Measurements from ENCODE around the gene ESR2.

ESR2 gene

GRCh38 chr14:64187331-64187730 lies 106.8 kb downstream of the ESR2 start:
- Histone ChIP-seq H2AFZ (ENCODE audit: low read depth, low read length) (no peak overlapping the region), H3K79me1 (replicated peaks; ENCODE audit: low read length, poor library complexity, severe bottlenecking) (no peaks in the 10 kb centered on the region), H2BK5ac (ENCODE audit: low read depth, low read length, poor library complexity, severe bottlenecking) (no peak overlapping the region), H3K4me1 (ENCODE audit: control insufficient read depth, insufficient read depth, low read depth, low read length) (no peaks in the 10 kb centered on the region), H3K9me3 (ENCODE audit: control insufficient read depth, low read length) (no peaks in the 10 kb centered on the region), H2BK15ac (ENCODE audit: low read depth, poor library complexity, severe bottlenecking) (no peak overlapping the region), H2BK120ac (ENCODE audit: low read depth, low read length) (no peak overlapping the region), H2AK5ac (ENCODE audit: low read length, severe bottlenecking) (no peak overlapping the region), H3K27ac (ENCODE audit: low read length, poor library complexity, severe bottlenecking) (no peak overlapping the region), H3K36me3 (ENCODE audit: control insufficient read depth in 1 of 2, insufficient read depth in 2 of 2, low read depth in 1 of 2, low read length in 2 of 2) (peaks cover 0 to 21% of the 10 kb centered on the region in 2 experiments), H3K14ac (ENCODE audit: low read length in 2 of 2) (no peak overlapping the region), H3K4me3 (ENCODE audit: insufficient read depth in 1 of 2, low read depth in 1 of 2, low read length in 2 of 2) (no peak overlapping the region), H3K18ac (ENCODE audit: low read depth in 1 of 2, low read length in 2 of 2) (no peak overlapping the region), H3K4me2 (ENCODE audit: low read length, poor library complexity, severe bottlenecking) (no peak overlapping the region), H2BK12ac (ENCODE audit: low read length in 2 of 2) (no peak overlapping the region), H3K9ac (ENCODE audit: low read length) (no peak overlapping the region), H3K23ac (ENCODE audit: low read length in 2 of 2) (no peak overlapping the region), H4K8ac (ENCODE audit: low read length) (no peak overlapping the region), H3K27me3 (ENCODE audit: control insufficient read depth in 1 of 2, insufficient read depth in 1 of 2, low read length in 2 of 2) (no peaks in the 10 kb centered on the region), H4K91ac (ENCODE audit: low read length) (no peak overlapping the region), H3K4ac (ENCODE audit: low read depth in 1 of 2, low read length in 2 of 2) (no peak overlapping the region)
- no peak for DNase-seq
- 45% methylated on average over 3 of the region's 3 CpGs for WGBS

GRCh38 chr14:64186231-64187129 lies 107.7 kb downstream of the ESR2 start:
- Histone ChIP-seq H3K27me3 (ENCODE audit: control insufficient read depth in 1 of 2, insufficient read depth in 1 of 2, low read length in 2 of 2) (no peaks in the 10 kb centered on the region), H3K4ac (ENCODE audit: low read depth in 1 of 2, low read length in 2 of 2) (no peak overlapping the region), H3K14ac (ENCODE audit: low read length in 2 of 2) (no peak overlapping the region), H3K9me3 (ENCODE audit: control insufficient read depth, low read length) (no peaks in the 10 kb centered on the region), H3K36me3 (ENCODE audit: control insufficient read depth in 1 of 2, insufficient read depth in 2 of 2, low read depth in 1 of 2, low read length in 2 of 2) (peaks cover 0 to 21% of the 10 kb centered on the region in 2 experiments), H2BK12ac (ENCODE audit: low read length in 2 of 2) (no peak overlapping the region), H2AK5ac (ENCODE audit: low read length, severe bottlenecking) (no peak overlapping the region), H3K23ac (ENCODE audit: low read length in 2 of 2) (no peak overlapping the region), H2AFZ (ENCODE audit: low read depth, low read length) (no peak overlapping the region), H3K4me3 (ENCODE audit: insufficient read depth in 1 of 2, low read depth in 1 of 2, low read length in 2 of 2) (no peak overlapping the region), H2BK5ac (ENCODE audit: low read depth, low read length, poor library complexity, severe bottlenecking) (no peak overlapping the region), H2BK15ac (ENCODE audit: low read depth, poor library complexity, severe bottlenecking) (no peak overlapping the region), H3K9ac (ENCODE audit: low read length) (no peak overlapping the region), H3K27ac (ENCODE audit: low read length, poor library complexity, severe bottlenecking) (no peak overlapping the region), H3K18ac (ENCODE audit: low read depth in 1 of 2, low read length in 2 of 2) (no peak overlapping the region), H4K91ac (ENCODE audit: low read length) (no peak overlapping the region), H4K8ac (ENCODE audit: low read length) (no peak overlapping the region), H3K4me2 (ENCODE audit: low read length, poor library complexity, severe bottlenecking) (no peak overlapping the region), H3K4me1 (ENCODE audit: control insufficient read depth, insufficient read depth, low read depth, low read length) (no peaks in the 10 kb centered on the region), H2BK120ac (ENCODE audit: low read depth, low read length) (no peak overlapping the region), H3K79me1 (replicated peaks; ENCODE audit: low read length, poor library complexity, severe bottlenecking) (no peaks in the 10 kb centered on the region)
- 66% methylated on average over 12 of the region's 12 CpGs for WGBS
- no peak for DNase-seq

GRCh38 chr14:64185184-64185583 lies 109.0 kb downstream of the ESR2 start:
- Histone ChIP-seq H4K91ac (ENCODE audit: low read length) (no peak overlapping the region), H3K18ac (ENCODE audit: low read depth in 1 of 2, low read length in 2 of 2) (no peak overlapping the region), H2AFZ (ENCODE audit: low read depth, low read length) (no peak overlapping the region), H4K8ac (ENCODE audit: low read length) (no peak overlapping the region), H3K79me1 (replicated peaks; ENCODE audit: low read length, poor library complexity, severe bottlenecking) (no peaks in the 10 kb centered on the region), H3K4me1 (ENCODE audit: control insufficient read depth, insufficient read depth, low read depth, low read length) (no peaks in the 10 kb centered on the region), H3K4me2 (ENCODE audit: low read length, poor library complexity, severe bottlenecking) (no peak overlapping the region), H2BK15ac (ENCODE audit: low read depth, poor library complexity, severe bottlenecking) (no peak overlapping the region), H3K27me3 (ENCODE audit: control insufficient read depth in 1 of 2, insufficient read depth in 1 of 2, low read length in 2 of 2) (no peaks in the 10 kb centered on the region), H3K36me3 (ENCODE audit: control insufficient read depth in 1 of 2, insufficient read depth in 2 of 2, low read depth in 1 of 2, low read length in 2 of 2) (peaks cover 0 to 18% of the 10 kb centered on the region in 2 experiments), H2BK120ac (ENCODE audit: low read depth, low read length) (no peak overlapping the region), H3K27ac (ENCODE audit: low read length, poor library complexity, severe bottlenecking) (no peak overlapping the region), H3K9ac (ENCODE audit: low read length) (no peak overlapping the region), H3K4ac (ENCODE audit: low read depth in 1 of 2, low read length in 2 of 2) (no peak overlapping the region), H3K23ac (ENCODE audit: low read length in 2 of 2) (no peak overlapping the region), H2BK12ac (ENCODE audit: low read length in 2 of 2) (no peak overlapping the region), H2AK5ac (ENCODE audit: low read length, severe bottlenecking) (no peak overlapping the region), H2BK5ac (ENCODE audit: low read depth, low read length, poor library complexity, severe bottlenecking) (no peak overlapping the region), H3K14ac (ENCODE audit: low read length in 2 of 2) (no peak overlapping the region), H3K9me3 (ENCODE audit: control insufficient read depth, low read length) (no peaks in the 10 kb centered on the region), H3K4me3 (ENCODE audit: insufficient read depth in 1 of 2, low read depth in 1 of 2, low read length in 2 of 2) (no peak overlapping the region)
- WGBS, result 100% methylated on average over 1 of the region's 1 CpG
- no peak for DNase-seq

GRCh38 chr14:64184103-64184729 lies 110.0 kb downstream of the ESR2 start:
- DNase-seq, result no peak
- no peak overlapping the region for H4K91ac ChIP-seq (ENCODE audit: low read length)
- H3K4ac ChIP-seq (ENCODE audit: low read depth in 1 of 2, low read length in 2 of 2), result no peak overlapping the region
- no peaks in the 10 kb centered on the region for H3K4me1 ChIP-seq (ENCODE audit: control insufficient read depth, insufficient read depth, low read depth, low read length)
- H3K36me3 ChIP-seq (ENCODE audit: control insufficient read depth in 1 of 2, insufficient read depth in 2 of 2, low read depth in 1 of 2, low read length in 2 of 2), result peaks cover 0 to 18% of the 10 kb centered on the region in 2 experiments
- WGBS, result 97% methylated on average over 7 of the region's 7 CpGs
- no peak overlapping the region for H3K18ac ChIP-seq (ENCODE audit: low read depth in 1 of 2, low read length in 2 of 2)
- H3K23ac ChIP-seq (ENCODE audit: low read length in 2 of 2), result no peak overlapping the region
- no peak overlapping the region for H2BK15ac ChIP-seq (ENCODE audit: low read depth, poor library complexity, severe bottlenecking)
- H3K27ac ChIP-seq (ENCODE audit: low read length, poor library complexity, severe bottlenecking), result no peak overlapping the region
- no peak overlapping the region for H2BK120ac ChIP-seq (ENCODE audit: low read depth, low read length)
- H3K14ac ChIP-seq (ENCODE audit: low read length in 2 of 2), result no peak overlapping the region
- H3K4me2 ChIP-seq (ENCODE audit: low read length, poor library complexity, severe bottlenecking), result no peak overlapping the region
- no peak overlapping the region for H3K9ac ChIP-seq (ENCODE audit: low read length)
- no peak overlapping the region for H2AFZ ChIP-seq (ENCODE audit: low read depth, low read length)
- H2AK5ac ChIP-seq (ENCODE audit: low read length, severe bottlenecking), result no peak overlapping the region
- H2BK5ac ChIP-seq (ENCODE audit: low read depth, low read length, poor library complexity, severe bottlenecking), result no peak overlapping the region
- no peak overlapping the region for H3K4me3 ChIP-seq (ENCODE audit: insufficient read depth in 1 of 2, low read depth in 1 of 2, low read length in 2 of 2)
- H3K27me3 ChIP-seq (ENCODE audit: control insufficient read depth in 1 of 2, insufficient read depth in 1 of 2, low read length in 2 of 2), result no peaks in the 10 kb centered on the region
- H4K8ac ChIP-seq (ENCODE audit: low read length), result no peak overlapping the region
- H2BK12ac ChIP-seq (ENCODE audit: low read length in 2 of 2), result no peak overlapping the region
- H3K9me3 ChIP-seq (ENCODE audit: control insufficient read depth, low read length), result no peaks in the 10 kb centered on the region
- H3K79me1 ChIP-seq (replicated peaks; ENCODE audit: low read length, poor library complexity, severe bottlenecking), result no peaks in the 10 kb centered on the region
